ENCODE results near the gene TLCD3B.

GRCh38 chr16:29975811-29976511, 55.1 kb downstream of the TLCD3B start:
- TF ChIP-seq CTCF (IDR thresholded peaks at IDR 0.05): no peak
- TF ChIP-seq POLR2A (IDR thresholded peaks at IDR 0.05): no peak

Measured in upper lobe of left lung (tissue), 4 donors.